Left lung (tissue), 10 donors: ENCODE results near the gene IFT88. TPM values are rescaled to one million over a fixed set of nuclear protein-coding genes. Genes with fewer than 3 reads are reported as not detected.
"Not testable (repeated sequence)": the region's sequence is repeated elsewhere in the genome, so short reads cannot be mapped to it uniquely, and the experiment has no call there.

Experiments used
- ATAC-seq: fragments of 200-7000 bp; cut with Tn5 transposase; one replicate; pipeline ENCODE4 v1.9.1; 2020; ENCODE audit warnings: moderate library complexity
- DNase-seq, 4 donors: peaks; one replicate each; pipeline ENCODE4 v3.0.0-alpha.2; 2013 to 2020
- H3K27ac ChIP-seq, 2 donors: fragments of 200-600 bp; sonication (generic) in 1 of 2; one replicate each; pipeline versions ENCODE4 v1.5.0 to v1.8.0; 2020 to 2021
- H3K27me3 ChIP-seq, 2 donors: fragments of 200-600 bp; sonication (generic) in 1 of 2; one replicate each; pipeline versions ENCODE4 v1.5.0 to v1.8.0; 2020 to 2021
- H3K36me3 ChIP-seq, 2 donors: fragments of 200-600 bp; sonication (generic) in 1 of 2; one replicate each; pipeline versions ENCODE4 v1.5.0 to v1.8.0; 2020 to 2021
- H3K4me1 ChIP-seq, 2 donors: fragments of 200-600 bp; one replicate each; pipeline ENCODE4 v1.8.0; 2021
- H3K4me3 ChIP-seq, 2 donors: fragments of 200-600 bp; sonication (generic) in 1 of 2; one replicate each; pipeline versions ENCODE4 v1.5.0 to v1.8.0; 2020 to 2021; ENCODE audit warnings: mild to moderate bottlenecking in 1 of 2
- H3K9me3 ChIP-seq, 2 donors: fragments of 200-600 bp; sonication (generic) in 1 of 2; one replicate each; pipeline versions ENCODE4 v1.5.0 to v1.8.0; 2020 to 2021
- intact Hi-C, 2 donors: fragments of 100-400 bp; cut with DNase I; formaldehyde crosslinking; loops; one replicate each; pipeline versions ENCODE4 v1.11.2 to v1.14.2; 2022
- polyA plus RNA-seq, 6 donors: library from polyadenylated mRNA; unstranded; fragments of 120-200 nt; gene quantifications; one replicate each; pipeline ENCODE4 v1.2.1, GENCODE V29; 2013; ENCODE audit not compliant: insufficient read length in 6 of 6
- total RNA-seq, 2 donors: library from RNA; stranded (reverse); fragmentation: NEBNext Ultra II Directional; extraction: Animal tissue kit (Norgen Biotek cat#: 25700); gene quantifications; one replicate each; pipeline ENCODE4 v1.2.1, GENCODE V29; 2021
- TF ChIP-seq, protein P1 (sequence below), 2 donors: fragments of 200-600 bp; sonication (generic) in 1 of 2; IDR thresholded peaks; one replicate each; pipeline versions ENCODE4 v1.5.0 to v1.8.0; 2021; ENCODE audit warnings: antibody characterized with exemption in 2 of 2
- donor health status: DM: no; HTN: yes; CAD: no.
- donor health status: DM: no; HTN: no; CAD: no.

IFT88 gene
- total and polyA plus RNA-seq, 8 donors = 13.5 to 37.9 (median 35.8) TPM

DNA sequence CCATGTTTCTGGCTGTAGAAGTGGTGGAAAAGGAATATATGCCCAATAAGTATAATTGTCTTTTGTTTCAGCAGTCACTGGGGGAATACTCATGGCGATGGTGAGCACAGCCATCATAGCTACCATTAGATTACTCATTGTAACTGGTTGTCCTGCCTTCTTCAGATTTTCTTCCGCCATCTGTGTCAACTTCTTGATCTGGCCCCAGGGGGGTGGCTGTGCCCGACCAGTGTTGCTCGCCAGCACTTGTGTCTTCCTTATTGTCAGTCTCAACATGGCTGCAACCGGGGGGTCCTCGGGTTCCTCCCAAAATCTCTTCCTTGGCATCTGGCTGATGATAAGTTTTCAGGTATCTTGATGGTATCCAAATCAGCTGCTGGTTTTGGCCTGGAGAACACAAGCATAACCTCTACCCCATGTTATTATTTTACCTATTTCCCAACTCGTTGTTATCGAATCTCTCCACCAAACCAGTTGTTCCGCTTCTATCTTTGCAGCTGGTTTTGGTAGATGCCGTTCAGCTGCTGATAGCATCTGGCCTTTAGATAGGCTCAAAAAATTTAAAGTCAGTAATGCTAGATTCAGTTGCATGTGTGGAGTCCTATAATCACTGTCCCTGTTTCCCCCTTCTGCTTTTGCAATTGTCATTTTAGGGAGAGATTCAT, 113.6 kb downstream of the IFT88 start:
- intact Hi-C loops = no loop called here
- ATAC-seq = no peak

DNA sequence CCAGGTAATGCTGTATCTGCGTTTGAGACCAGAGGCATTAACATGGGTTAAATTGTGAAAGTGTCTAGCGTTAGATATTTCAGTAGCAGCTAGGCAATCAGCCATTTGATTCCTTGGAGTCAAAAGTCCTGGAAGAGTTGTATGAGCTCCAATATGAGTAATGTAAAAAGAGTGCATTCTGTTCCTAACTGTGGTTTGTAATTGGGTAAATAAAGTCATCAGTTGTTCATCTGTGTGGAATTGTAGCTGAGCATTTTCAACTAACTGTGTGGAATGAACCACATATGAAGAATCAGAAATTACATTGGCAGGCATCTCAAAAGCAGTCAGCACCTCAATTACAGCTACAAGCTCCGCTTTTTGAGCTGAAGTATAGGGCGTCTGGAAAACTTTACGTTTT, 114.5 kb downstream of the IFT88 start:
- H3K36me3 ChIP-seq, ATAC-seq, H3K27me3 ChIP-seq, H3K4me3 ChIP-seq, intact Hi-C loops, DNase-seq, H3K4me1 ChIP-seq, H3K9me3 ChIP-seq, H3K27ac ChIP-seq: not testable (repeated sequence)

More for the DNA sequence above, 113.6 kb downstream of the IFT88 start:
- DNase-seq = no peak
- no peak overlapping the region for H3K27ac ChIP-seq
- TF ChIP-seq, protein P1, sequence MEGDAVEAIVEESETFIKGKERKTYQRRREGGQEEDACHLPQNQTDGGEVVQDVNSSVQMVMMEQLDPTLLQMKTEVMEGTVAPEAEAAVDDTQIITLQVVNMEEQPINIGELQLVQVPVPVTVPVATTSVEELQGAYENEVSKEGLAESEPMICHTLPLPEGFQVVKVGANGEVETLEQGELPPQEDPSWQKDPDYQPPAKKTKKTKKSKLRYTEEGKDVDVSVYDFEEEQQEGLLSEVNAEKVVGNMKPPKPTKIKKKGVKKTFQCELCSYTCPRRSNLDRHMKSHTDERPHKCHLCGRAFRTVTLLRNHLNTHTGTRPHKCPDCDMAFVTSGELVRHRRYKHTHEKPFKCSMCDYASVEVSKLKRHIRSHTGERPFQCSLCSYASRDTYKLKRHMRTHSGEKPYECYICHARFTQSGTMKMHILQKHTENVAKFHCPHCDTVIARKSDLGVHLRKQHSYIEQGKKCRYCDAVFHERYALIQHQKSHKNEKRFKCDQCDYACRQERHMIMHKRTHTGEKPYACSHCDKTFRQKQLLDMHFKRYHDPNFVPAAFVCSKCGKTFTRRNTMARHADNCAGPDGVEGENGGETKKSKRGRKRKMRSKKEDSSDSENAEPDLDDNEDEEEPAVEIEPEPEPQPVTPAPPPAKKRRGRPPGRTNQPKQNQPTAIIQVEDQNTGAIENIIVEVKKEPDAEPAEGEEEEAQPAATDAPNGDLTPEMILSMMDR (IDR thresholded peaks at IDR 0.05) = no peak
- no peaks in the 10 kb centered on the region for H3K27me3 ChIP-seq
- H3K4me3 ChIP-seq = no peak overlapping the region
- H3K36me3 ChIP-seq = peaks cover 0 to 3% of the 10 kb centered on the region in 2 donors
- no peaks in the 10 kb centered on the region for H3K4me1 ChIP-seq
- no peaks in the 10 kb centered on the region for H3K9me3 ChIP-seq

DNA sequence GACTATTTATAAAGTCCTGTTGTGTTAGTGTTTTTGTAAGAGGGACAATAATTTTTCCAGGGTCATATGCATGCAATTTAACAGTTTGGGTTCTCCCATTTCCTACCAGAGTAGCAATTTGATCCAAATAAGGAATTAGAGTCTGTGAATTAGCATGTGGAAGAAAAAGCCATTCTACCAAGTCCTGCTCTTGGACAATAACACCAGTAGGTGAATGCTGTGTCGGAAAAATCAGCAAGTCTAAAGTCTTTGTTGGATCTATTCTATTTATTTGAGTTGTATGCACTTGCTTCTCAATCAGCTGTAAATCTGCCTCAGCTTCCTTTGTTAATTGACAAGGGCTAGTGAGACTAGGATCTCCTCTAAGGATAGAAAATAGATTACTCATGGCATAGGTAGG, 115.1 kb downstream of the IFT88 start:
- no peak for ATAC-seq
- intact Hi-C loops = no loop called here
- no peak overlapping the region for H3K4me3 ChIP-seq

DNA sequence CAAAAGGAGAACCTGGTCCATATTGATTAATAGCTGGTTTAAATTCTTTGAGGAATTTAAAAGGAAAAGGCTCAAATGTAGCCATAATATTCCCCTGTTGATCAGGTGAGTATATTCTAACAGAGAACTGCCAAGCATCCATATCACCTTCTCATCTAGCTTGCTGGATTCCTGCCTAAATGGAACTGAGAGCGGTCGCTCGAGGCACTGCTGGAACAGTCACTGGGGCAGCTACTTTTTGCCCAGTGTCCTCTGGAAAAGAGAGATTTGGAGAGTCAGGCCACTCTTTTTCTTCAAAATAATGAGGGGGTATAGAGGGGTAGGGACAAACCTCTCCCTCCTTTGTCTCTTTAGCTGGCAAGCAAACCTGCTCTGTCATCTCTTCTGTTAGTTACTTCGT, 117.1 kb downstream of the IFT88 start:
- H3K27me3 ChIP-seq = no peaks in the 10 kb centered on the region
- H3K9me3 ChIP-seq = no peaks in the 10 kb centered on the region
- no peaks in the 10 kb centered on the region for H3K4me1 ChIP-seq
- no peak overlapping the region for H3K4me3 ChIP-seq
- intact Hi-C loops = no loop called here
- no peaks in the 10 kb centered on the region for H3K36me3 ChIP-seq
- H3K27ac ChIP-seq = no peak overlapping the region
- ATAC-seq (no peak), DNase-seq (no peak)
- TF ChIP-seq, protein P1 (IDR thresholded peaks at IDR 0.05) = no peak

More for the DNA sequence above, 115.1 kb downstream of the IFT88 start:
- H3K36me3 ChIP-seq = no peaks in the 10 kb centered on the region
- TF ChIP-seq, protein P1 (IDR thresholded peaks at IDR 0.05) = no peak
- no peaks in the 10 kb centered on the region for H3K9me3 ChIP-seq
- DNase-seq = no peak
- H3K27ac ChIP-seq = no peak overlapping the region
- no peaks in the 10 kb centered on the region for H3K4me1 ChIP-seq
- H3K27me3 ChIP-seq = no peaks in the 10 kb centered on the region

DNA sequence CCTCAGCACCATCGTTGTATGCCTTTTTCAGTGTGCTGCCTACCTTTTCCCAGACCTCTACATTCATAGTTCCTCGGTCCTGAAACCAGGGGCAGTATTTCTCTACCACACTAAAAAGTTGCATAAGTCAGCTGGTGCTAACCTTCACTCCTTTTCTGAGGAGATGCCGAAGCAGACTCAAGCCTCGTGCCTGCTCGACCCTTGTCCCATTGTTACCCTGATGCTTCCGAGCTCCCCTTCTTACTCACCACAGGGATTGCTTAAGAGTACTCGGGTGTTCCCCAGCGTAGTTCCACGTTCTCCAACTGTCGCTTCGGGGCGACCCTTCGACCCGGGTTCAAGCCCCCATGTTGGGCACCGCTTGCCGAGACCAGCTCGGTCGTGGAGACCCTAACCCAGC, 117.6 kb downstream of the IFT88 start:
- ATAC-seq = no peak
- intact Hi-C loops = no loop called here
- no peak overlapping the region for H3K4me3 ChIP-seq
- H3K4me1 ChIP-seq = no peaks in the 10 kb centered on the region
- H3K27me3 ChIP-seq = no peaks in the 10 kb centered on the region
- no peaks in the 10 kb centered on the region for H3K36me3 ChIP-seq
- no peak for DNase-seq
- TF ChIP-seq, protein P1 (IDR thresholded peaks at IDR 0.05) = no peak
- no peak overlapping the region for H3K27ac ChIP-seq
- no peaks in the 10 kb centered on the region for H3K9me3 ChIP-seq

DNA sequence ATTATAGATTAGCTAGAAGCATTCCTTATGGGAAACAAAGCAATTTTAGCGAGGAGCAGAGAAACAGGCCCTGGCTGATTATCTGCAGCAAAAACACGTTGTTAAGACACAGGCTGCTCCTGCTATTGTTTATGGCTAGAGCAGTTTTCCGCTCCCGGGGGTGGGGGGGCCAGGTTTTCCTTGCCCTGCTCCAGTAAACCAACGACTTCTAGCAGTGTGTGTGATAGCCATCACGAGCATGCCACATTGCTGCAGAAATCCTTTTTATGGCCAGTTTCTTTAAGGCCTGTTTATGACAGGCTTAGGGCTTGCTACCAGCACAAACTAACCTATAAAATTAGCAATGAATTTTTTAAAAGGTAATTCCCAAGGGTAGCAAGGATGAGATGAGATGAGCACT, 118.1 kb downstream of the IFT88 start:
- ATAC-seq = no peak
- H3K27me3 ChIP-seq = no peaks in the 10 kb centered on the region
- intact Hi-C loops = no loop called here
- H3K4me3 ChIP-seq = no peak overlapping the region
- no peaks in the 10 kb centered on the region for H3K36me3 ChIP-seq
- no peak overlapping the region for H3K27ac ChIP-seq
- H3K4me1 ChIP-seq = no peaks in the 10 kb centered on the region
- H3K9me3 ChIP-seq = no peaks in the 10 kb centered on the region
- TF ChIP-seq, protein P1 (IDR thresholded peaks at IDR 0.05) = no peak
- DNase-seq = no peak
